NCI-H1092 treated with DMSO at 0.1 percent for 48 hours (cell line): ENCODE measurements around the gene EXOC3L2.

Experiments used
- DNase-seq: peaks from one replicate; lab custom pipeline; 2025; lab: John Stamatoyannopoulos, UW

EXOC3L2 gene

GRCh38 chr19:45218911-45219743 lies 26.1 kb downstream of the EXOC3L2 start:
- DNase-seq: no peak

- no peak for DNase-seq
Observed at GRCh38 chr19:45218426-45218825, 26.8 kb downstream of the EXOC3L2 start.

GRCh38 chr19:45217957-45218334 lies 27.3 kb downstream of the EXOC3L2 start:
- no peak for DNase-seq

GRCh38 chr19:45217193-45217956 lies 27.8 kb downstream of the EXOC3L2 start:
- no peak for DNase-seq

GRCh38 chr19:45216667-45217066 lies 28.5 kb downstream of the EXOC3L2 start:
- DNase-seq: no peak

GRCh38 chr19:45215391-45216191 lies 29.6 kb downstream of the EXOC3L2 start:
- DNase-seq: no peak

GRCh38 chr19:45213031-45213430 lies 32.2 kb downstream of the EXOC3L2 start:
- no peak for DNase-seq

GRCh38 chr19:45211751-45212381 lies 33.3 kb downstream of the EXOC3L2 start:
- no peak for DNase-seq

GRCh38 chr19:45206328-45206727 lies 38.9 kb downstream of the EXOC3L2 start:
- DNase-seq: no peak

- DNase-seq: no peak
Observed at GRCh38 chr19:45205810-45206209, 39.4 kb downstream of the EXOC3L2 start.

GRCh38 chr19:45202637-45203036 lies 42.6 kb downstream of the EXOC3L2 start:
- DNase-seq: no peak

GRCh38 chr19:45200568-45200967 lies 44.6 kb downstream of the EXOC3L2 start:
- no peak for DNase-seq

- no peak for DNase-seq
Observed at GRCh38 chr19:45195764-45196163, 49.4 kb downstream of the EXOC3L2 start.

GRCh38 chr19:45191375-45191774 lies 53.8 kb downstream of the EXOC3L2 start:
- DNase-seq: no peak

- no peak for DNase-seq
Observed at GRCh38 chr19:45189971-45190370, 55.2 kb downstream of the EXOC3L2 start.

- peak; percentile 18 for DNase-seq
Observed at GRCh38 chr19:45187421-45188100, 57.6 kb downstream of the EXOC3L2 start.

GRCh38 chr19:45186509-45187334 lies 58.5 kb downstream of the EXOC3L2 start:
- DNase-seq: no peak

GRCh38 chr19:45184115-45184514 lies 61.1 kb downstream of the EXOC3L2 start:
- no peak for DNase-seq

- DNase-seq: no peak
Observed at GRCh38 chr19:45182758-45183157, 62.4 kb downstream of the EXOC3L2 start.

GRCh38 chr19:45180936-45181335 lies 64.3 kb downstream of the EXOC3L2 start:
- DNase-seq: no peak
